GM19468 (cell line): ENCODE data around the gene FAHD1.

Experiments
- ATAC-seq: cut with Tn5 transposase; IDR thresholded peaks from one replicate; pipeline ENCODE4 v1.9.1; 2021; ENCODE audit warnings: mild to moderate bottlenecking, moderate library complexity, moderate number of reproducible peaks; ENCODE audit not compliant: unreplicated experiment; ENCODE audit errors: extremely low read depth

Gene FAHD1

GRCh38 chr16:1816396-1817275 lies 10.4 kb upstream of the FAHD1 start:
- ATAC-seq, result no peak

DNA sequence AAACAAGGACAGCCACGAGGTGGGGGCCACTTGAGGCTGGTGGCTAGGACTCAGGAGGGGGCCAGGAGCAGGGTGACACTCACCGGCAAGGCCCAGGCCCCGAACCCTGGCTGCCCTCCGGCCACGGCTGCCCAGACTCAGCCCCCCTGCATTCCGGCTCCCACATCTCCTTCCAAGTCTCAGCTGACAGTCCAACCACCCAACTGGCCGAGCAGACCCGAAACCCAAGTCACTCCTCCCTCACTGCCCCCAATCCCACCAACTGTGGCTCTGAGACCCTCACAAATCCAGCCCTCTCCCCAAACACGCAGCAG lies 9.8 kb upstream of the FAHD1 start:
- no peak for ATAC-seq

GRCh38 chr16:1817716-1818115 lies 9.3 kb upstream of the FAHD1 start:
- ATAC-seq, result no peak

DNA sequence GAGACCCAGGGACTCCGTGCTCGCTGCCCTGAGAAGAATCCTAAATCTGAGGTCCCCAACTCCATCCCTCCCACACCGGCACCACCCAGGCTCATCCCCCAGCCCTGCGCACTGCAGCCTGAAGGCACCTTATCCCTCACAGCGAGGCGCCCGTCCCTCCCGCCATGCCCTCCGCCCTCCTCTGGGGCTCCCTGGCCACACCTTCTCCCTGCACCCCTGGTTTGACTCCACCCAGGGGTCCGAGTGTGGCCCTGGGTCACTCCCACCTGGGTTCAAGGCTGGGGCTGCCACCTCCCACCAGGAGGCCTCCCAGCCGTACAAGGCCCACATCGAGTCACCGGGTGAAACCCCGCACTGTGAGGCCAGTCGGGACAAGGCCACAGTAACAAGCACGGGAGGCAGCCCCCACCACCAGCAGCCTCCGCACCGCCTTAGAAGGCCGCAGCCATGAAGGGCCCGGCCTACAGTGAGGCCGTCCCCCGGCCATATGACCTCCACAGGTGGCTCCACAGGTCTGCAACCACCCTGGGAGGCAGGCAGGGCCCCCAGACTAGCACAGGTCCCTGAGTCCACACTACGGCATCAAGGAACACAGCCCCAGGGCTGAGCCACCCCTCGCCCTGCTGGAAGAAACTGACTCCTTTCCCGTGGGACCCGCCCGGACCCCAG lies 8.7 kb upstream of the FAHD1 start:
- ATAC-seq, result no peak

DNA sequence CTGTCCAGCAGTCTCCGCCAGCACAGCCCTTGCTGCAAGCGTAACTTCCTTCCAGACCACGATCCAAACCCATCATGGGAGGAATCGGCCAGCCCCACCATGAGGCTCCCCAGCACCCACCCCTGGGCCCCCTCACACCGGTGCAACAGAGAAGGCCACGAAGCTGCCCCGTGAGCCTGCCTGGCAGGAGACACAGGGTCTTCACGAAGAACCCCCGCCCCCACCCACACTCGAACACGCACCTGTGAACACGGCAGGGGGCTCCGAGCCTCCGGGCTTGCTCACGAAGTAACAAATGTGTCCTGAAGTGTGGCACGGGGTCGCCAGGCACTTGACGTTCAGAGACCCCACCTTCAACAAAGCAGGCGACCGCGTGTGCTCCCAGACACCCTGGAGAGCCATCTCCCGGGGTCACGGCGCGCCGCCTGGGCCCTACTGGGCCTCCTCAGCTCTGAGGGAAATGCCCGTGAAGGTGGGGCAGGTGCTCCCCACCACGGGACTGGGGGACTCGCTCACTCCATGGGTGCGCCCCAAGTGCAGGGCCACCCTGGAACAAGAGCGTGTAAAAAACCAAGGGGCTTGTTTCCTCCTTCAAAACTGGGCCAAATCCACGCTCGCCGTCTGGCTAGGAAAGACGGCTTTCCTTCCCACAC lies 8.0 kb upstream of the FAHD1 start:
- ATAC-seq, result no peak

GRCh38 chr16:1819611-1820010 lies 7.4 kb upstream of the FAHD1 start:
- ATAC-seq, result no peak

- no peak for ATAC-seq
Measured at GRCh38 chr16:1820096-1820945, 6.7 kb upstream of the FAHD1 start.

DNA sequence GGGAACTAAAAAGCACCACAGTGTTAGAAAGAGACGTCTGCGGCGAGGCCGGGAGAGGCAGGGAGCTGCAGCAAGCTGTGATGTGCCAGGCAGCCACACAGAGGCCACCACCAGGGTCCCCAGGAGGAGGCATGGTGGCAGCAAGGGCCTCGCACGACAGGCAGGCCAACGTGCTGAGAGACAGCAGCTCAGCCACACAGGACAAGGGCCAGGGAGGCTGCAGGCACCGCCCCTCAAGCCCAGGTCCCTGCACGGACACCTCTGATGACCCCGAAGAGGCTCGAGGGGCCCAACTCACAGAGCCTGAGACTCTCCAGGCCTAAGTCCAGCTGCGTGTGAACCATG lies 6.1 kb upstream of the FAHD1 start:
- ATAC-seq, result no peak

DNA sequence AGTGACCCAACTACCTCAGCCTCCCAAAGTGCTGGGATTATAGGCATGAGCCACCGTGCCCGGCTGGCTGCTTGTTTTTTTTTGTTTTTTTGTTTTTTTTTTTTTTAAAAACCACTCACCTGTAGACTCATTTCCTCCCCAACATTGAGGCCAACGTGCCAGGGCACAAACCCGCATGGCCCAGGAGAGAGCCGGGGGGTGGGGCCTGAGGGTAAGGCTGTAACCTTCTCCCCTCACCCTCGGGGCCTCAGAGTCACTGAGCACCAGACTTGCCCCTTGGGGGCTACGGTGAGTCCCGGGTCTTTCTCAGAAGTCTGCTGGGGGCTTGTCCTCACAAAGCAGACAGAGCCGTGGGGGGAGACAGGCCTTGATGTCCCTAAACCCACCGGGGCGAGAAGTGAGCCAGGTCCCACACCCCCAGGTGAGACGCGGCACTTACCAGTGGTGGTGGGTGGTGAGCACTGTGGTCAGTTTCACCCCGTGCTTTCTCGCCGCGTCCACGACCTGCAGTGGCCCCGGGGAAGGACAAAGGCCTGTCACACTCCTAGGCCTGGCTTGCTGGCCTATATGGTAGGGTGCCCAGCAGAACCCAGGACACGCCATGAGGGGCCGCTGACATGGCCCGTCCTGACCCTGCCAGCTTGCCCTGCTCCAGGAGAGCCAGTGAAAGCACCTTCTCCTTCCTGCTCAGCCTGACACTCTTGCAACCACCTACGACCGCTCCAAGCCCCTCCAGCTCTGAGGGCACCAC lies 5.0 kb upstream of the FAHD1 start:
- ATAC-seq, result no peak

GRCh38 chr16:1822801-1823200 lies 4.2 kb upstream of the FAHD1 start:
- no peak for ATAC-seq

DNA sequence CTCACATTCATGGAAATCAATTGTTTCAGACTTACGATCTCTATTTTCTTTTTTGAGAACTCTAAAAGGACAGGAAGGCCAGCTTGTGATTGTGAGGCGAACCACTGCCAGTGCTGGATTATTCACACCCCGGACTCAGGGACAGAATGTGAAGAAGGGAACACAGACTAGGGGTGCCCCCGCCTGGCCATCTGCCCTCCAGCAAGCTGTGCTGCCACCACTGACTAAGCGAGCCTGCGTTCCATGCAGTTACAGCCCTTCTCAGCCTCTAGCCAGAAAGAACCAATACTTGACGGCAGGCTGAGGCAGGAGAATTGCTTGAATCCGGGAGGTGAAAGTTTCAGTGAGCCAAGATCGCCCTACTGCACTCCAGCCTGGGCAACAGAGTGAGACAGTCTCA lies 3.2 kb upstream of the FAHD1 start:
- ATAC-seq, result no peak

GRCh38 chr16:1825381-1825863 lies 1.6 kb upstream of the FAHD1 start:
- ATAC-seq, result no peak

DNA sequence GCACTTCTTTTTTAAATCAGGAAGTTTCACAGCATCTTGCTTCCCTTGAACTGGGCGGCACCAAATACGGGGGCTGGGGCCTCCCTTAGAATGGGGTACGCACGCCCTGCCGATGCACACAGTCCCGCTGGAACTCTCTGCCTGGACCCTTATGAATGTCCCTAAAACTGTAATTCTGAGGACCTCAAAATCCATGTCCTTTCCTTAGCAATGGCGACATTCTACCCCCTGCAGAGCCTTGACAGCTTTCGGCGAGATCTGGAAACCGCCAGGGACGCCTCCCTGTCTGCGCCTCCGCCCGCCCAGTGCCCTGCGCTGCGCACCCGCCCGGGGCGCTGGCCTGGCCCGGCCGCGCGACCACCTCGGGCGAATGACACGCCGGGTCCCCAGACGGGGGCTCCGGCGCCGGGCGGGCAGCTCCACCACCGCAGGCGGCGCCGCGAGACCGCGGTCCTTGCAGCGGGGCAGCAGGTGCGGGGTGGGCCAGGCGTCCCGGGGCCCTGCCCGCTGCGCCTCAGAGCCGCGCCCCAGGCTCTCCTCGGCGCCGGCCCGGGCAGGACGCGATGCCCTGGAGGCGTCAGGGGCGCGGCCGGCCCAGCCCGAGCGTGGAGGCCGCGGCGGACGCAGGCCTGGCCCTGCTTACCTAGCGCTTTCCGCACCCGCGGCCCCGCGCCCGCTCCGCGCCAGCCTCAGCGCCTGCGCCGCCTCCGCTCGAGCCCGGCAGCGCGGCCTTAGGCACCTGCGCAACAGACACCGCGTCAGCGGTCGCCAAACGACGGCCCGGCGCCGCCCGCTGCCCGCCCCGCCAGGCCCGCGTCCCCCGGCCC lies 929 bp upstream of the FAHD1 start:
- ATAC-seq, result no peak

GRCh38 chr16:1828645-1829410 lies 1.8 kb downstream of the FAHD1 start:
- ATAC-seq, result no peak

GRCh38 chr16:1830213-1830612 lies 3.2 kb downstream of the FAHD1 start:
- ATAC-seq, result no peak

- ATAC-seq, result no peak
Measured at GRCh38 chr16:1831186-1832075, 4.4 kb downstream of the FAHD1 start.

DNA sequence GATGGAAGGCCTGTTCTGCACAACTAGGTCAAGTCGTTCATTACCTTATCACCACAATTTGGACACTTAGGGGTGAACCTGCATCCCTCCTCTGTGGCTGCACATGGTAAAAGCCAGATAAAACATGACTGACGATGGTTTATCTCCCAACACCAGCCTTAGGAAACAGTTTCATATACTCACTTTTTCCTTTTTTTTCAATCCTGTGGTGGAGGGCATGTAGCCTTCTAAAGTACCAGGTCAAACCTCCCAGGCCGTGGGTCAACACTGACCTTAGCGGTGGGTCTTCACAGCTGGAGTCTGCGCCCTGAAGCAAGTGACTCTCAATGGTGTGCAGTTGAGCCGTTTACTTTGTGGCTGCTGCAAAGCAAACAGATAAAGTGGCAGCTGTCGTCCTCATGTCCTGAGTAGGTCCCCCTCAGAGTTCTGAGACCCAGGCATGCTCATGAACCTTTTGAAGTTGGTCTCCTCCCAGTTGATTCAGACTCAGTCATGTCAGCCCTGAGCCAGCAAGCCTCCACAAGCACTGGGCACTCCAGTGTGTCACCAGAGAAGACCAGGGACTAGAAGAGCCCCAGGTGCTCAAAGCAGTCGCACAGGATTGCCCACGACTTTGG lies 5.9 kb downstream of the FAHD1 start:
- ATAC-seq, result no peak
